A673 (cell line): ENCODE results near the gene TRAF3IP1.

Experiments
- EZH2 ChIP-seq: fragments of 200-600 bp; sonication (generic); IDR thresholded peaks from 2 replicates; pipeline ENCODE4 v1.6.1; 2017; ENCODE audit warnings: borderline replicate concordance, low read depth, mild to moderate bottlenecking, mixed read lengths, antibody characterized with exemption, low read length; ENCODE audit not compliant: poor library complexity, severe bottlenecking
- TF ChIP-seq, protein P1 (sequence below): fragments of 300-800, 200-600 bp; sonication (generic); conservative IDR thresholded peaks from 2 replicates; pipeline ENCODE4 v1.5.1; 2017; ENCODE audit warnings: low read depth, mild to moderate bottlenecking, antibody characterized with exemption, low read length, moderate library complexity, mixed read lengths

- TF ChIP-seq, protein P1, sequence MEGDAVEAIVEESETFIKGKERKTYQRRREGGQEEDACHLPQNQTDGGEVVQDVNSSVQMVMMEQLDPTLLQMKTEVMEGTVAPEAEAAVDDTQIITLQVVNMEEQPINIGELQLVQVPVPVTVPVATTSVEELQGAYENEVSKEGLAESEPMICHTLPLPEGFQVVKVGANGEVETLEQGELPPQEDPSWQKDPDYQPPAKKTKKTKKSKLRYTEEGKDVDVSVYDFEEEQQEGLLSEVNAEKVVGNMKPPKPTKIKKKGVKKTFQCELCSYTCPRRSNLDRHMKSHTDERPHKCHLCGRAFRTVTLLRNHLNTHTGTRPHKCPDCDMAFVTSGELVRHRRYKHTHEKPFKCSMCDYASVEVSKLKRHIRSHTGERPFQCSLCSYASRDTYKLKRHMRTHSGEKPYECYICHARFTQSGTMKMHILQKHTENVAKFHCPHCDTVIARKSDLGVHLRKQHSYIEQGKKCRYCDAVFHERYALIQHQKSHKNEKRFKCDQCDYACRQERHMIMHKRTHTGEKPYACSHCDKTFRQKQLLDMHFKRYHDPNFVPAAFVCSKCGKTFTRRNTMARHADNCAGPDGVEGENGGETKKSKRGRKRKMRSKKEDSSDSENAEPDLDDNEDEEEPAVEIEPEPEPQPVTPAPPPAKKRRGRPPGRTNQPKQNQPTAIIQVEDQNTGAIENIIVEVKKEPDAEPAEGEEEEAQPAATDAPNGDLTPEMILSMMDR = no peak
- no peak for TF ChIP-seq EZH2
Observed at GRCh38 chr2:238315031-238315595, 5.2 kb upstream of the TRAF3IP1 start.
